Epithelial cell of esophagus (primary cell): ENCODE results near the gene GNG7.
"Not testable (repeated sequence)": the region's sequence is repeated elsewhere in the genome, so short reads cannot be mapped to it uniquely, and the experiment has no call there.

ENCODE experiments used
- DNase-seq: peaks from one replicate; pipeline ENCODE4 v3.0.0; 2010; ENCODE audit warnings: low read depth
- H3K4me3 ChIP-seq: 2 replicates; pipeline ENCODE4 v1.5.1; 2011; ENCODE audit warnings: mild to moderate bottlenecking, low read length, control low read depth
- CTCF ChIP-seq: IDR thresholded peaks from 2 replicates; pipeline ENCODE4 v1.5.1; 2011; ENCODE audit warnings: low read depth, mild to moderate bottlenecking, low read length, control low read depth, inconsistent platforms; ENCODE audit not compliant: insufficient read depth; ENCODE audit errors: missing control alignments

Gene GNG7

GRCh38 chr19:2475018-2475701 is 227.3 kb downstream of the GNG7 start:
- TF ChIP-seq CTCF: no peak
- DNase-seq: peak; percentile 66
- peak overlapping the region; percentile 93 for H3K4me3 ChIP-seq

GRCh38 chr19:2474232-2475017 is 228.1 kb downstream of the GNG7 start:
- TF ChIP-seq CTCF: peak; percentile 63
- DNase-seq: peak; percentile 81
- peak overlapping the region; percentile 93 for H3K4me3 ChIP-seq

- H3K4me3 ChIP-seq, DNase-seq: not testable (repeated sequence)
Measured at GRCh38 chr19:2469915-2470200, 232.6 kb downstream of the GNG7 start.

- no peak for TF ChIP-seq CTCF
- DNase-seq: peak; percentile 86
- H3K4me3 ChIP-seq: no peak overlapping the region
Measured at GRCh38 chr19:2469102-2469914, 233.2 kb downstream of the GNG7 start.

- DNase-seq: no peak
- H3K4me3 ChIP-seq: no peak overlapping the region
- no peak for TF ChIP-seq CTCF
Measured at GRCh38 chr19:2468596-2468995, 233.9 kb downstream of the GNG7 start.

GRCh38 chr19:2464389-2464788 is 238.1 kb downstream of the GNG7 start:
- no peak overlapping the region for H3K4me3 ChIP-seq

GRCh38 chr19:2463694-2464093 is 238.8 kb downstream of the GNG7 start:
- DNase-seq: not testable (repeated sequence)

More at GRCh38 chr19:2464389-2464788, 238.1 kb downstream of the GNG7 start:
- DNase-seq: no peak
- no peak for TF ChIP-seq CTCF

More at GRCh38 chr19:2463694-2464093, 238.8 kb downstream of the GNG7 start:
- H3K4me3 ChIP-seq: not testable (repeated sequence)
